Hepatocyte (in vitro differentiated cells): ENCODE data around the gene MDP1.

Source experiments
- CTCF ChIP-seq: fragments of 200-600 bp; sonication (generic); IDR thresholded peaks from 2 replicates; pipeline ENCODE4 v1.5.1; 2016; ENCODE audit warnings: antibody characterized with exemption, mild to moderate bottlenecking; ENCODE audit not compliant: poor library complexity
- EZH2 ChIP-seq: fragments of 200-600 bp; sonication (generic); IDR thresholded peaks from 2 replicates; pipeline ENCODE4 v1.6.1; 2016; ENCODE audit warnings: antibody characterized with exemption, mild to moderate bottlenecking, borderline replicate concordance

DNA sequence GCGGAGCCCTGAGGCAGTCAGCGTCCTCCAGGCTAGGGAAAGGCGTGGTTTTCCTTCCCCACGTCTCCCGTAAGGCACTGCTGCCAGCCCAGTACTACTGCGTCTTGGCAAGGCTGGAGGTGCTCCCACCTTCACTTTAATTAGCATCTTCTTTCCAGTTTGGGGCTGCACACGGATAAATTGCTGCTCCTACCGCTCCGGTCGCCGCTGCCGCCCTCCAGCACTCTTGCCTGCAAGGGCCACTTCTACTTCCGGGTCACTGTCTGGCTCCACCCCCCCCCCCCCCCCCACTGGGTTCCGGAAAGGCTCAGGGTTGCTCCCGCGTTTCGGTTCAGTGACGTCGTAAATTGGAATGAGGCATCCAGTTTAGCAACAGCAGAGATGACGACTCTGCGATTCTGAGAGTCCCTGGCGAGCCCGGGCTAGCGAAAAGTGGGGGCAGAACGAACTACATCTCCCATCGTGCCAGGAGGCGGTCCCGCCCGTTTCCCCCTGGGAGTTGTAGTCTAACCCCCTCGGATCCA is 16.3 kb upstream of the MDP1 start, which contains the start of gene NEDD8:
- TF ChIP-seq CTCF (no peak), EZH2 (no peak)
